Renal pelvis (tissue), 4 donors: Measurements from ENCODE around the gene CSF1. TPM values are rescaled to one million over a fixed set of nuclear protein-coding genes. Genes with fewer than 3 reads are reported as not detected.

Experiments
- DNase-seq: peaks from one replicate; pipeline ENCODE4 v3.0.0-alpha.2; 2013
- polyA plus RNA-seq, 3 donors: library from polyadenylated mRNA; unstranded; fragments of 120-200 nt; gene quantifications; one replicate each; pipeline ENCODE4 v1.2.1, GENCODE V29; 2013; ENCODE audit not compliant: insufficient read length in 3 of 3

The CSF1 gene
- polyA plus RNA-seq, 3 donors = 6.9 to 9.4 (median 8.1) TPM

DNA sequence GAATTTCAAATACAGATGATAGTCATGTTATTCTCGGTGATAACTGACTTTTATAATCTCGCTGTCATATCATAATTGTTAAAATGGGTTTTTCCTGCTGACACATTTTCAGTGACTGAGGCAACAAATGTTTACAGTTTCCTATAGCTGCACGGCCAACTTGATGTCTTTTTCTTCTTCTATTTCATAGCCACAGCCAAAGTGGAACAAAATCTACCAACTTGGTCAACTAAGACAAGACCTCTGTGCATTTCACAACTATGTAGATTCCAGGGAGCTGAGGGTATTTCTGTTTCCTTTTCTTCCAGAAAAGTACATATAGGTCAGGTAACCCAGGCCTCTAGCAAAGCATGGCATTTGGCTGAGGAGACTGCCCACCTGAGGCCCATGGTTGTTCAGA is 63.5 kb downstream of the CSF1 start:
- no peak for DNase-seq

- DNase-seq = no peak
These were observed 65.1 kb downstream of the CSF1 start for GRCh38 chr1:109975718-109976117.

GRCh38 chr1:109976762-109977161 is 66.1 kb downstream of the CSF1 start:
- no peak for DNase-seq

DNA sequence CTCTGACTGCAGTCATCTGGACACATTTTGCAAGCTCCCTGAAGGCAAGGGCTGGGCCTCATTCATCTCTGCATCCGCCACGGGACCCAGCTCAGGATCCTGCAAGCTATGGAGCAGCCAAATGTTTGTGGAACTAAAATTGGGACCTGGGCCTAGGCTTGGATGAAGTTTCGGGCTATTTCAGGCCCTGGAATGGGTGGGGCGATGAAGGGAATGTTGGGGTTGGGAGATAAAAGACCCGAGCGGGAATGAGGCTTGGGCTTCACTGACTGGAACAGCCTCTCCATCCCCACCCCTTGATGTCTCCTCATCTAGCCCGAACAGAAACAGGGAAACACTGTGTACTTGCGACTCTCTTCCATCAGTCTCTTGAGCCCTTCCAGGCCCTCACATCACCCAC is 66.6 kb downstream of the CSF1 start:
- no peak for DNase-seq

GRCh38 chr1:109977657-109978378 is 67.2 kb downstream of the CSF1 start:
- no peak for DNase-seq

DNA sequence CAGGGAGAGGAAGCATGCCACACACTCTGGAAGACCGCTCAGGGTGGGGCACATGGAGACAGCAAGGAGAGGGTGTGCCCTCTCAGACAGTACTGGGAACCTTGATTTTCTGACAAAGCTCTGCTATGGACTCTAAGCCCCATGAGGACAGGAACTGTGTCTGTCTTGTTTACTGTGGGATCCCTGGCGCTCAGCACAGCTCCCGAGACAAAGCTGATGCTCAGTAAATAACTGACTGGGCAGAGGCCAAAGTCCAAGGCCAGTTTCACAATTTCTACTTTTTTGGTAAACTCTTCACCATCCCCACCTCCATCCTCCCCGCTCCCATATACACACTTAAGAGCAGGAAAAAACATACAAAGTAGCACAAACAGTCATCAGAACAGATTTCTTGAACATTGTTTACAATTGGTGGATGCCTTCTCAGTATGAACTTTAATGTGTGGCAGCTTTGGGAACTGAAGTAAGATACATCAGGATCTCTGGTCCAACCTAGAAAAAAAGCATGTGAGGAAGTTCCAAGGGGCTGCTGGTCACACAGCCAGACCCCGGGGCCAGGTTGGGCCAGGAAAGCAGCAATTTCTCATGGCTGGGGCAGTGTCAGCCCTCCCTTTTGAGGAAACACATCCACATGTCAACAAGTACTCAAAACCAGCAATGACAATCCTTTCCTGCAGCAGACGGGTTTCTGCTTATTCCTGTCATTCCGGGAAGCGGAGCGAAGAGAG is 68.3 kb downstream of the CSF1 start:
- no peak for DNase-seq

DNA sequence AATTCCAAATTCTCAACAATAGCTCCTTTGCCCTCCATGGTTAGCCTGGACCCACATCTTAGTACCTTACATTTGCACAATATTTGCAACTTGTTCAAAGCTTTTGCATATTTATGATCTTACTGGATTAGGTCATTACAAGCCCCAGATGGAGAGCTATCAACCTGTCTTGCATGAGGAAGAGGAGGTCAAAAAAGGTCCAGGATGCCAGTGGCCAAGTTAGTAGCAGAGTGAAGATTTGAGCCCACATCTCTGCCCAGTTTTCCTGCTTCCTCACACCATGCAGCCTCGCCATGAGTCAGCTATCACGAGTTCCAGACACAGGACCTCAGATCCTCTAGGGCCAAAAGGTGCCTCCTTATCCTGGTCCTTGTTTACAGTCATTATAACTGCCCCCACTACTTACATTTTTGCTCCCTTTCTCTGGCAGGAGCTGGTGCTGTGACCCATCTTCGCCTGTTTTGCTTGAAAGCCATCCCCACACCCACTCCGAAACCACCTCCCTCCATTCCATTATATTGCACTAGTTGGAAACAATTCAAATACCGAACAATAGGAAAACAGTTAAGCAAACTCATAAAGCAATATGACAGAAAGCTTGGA is 68.9 kb downstream of the CSF1 start:
- no peak for DNase-seq

Other genes with a start within 250 kb of the CSF1 start
- 100 to 1,000 TPM; 195 to 277 (median 231) TPM for gene GSTM2, start 242.8 kb upstream of the CSF1 start, polyA plus RNA-seq
- 100 to 1,000 TPM in 2 of 3 donors, 1 to 10 TPM in 1; 2.3 to 121 (median 105) TPM for gene GSTM1, start 223.0 kb upstream of the CSF1 start, polyA plus RNA-seq
- 10 to 100 TPM; 36.5 to 72.6 (median 71.1) TPM for gene GSTM5, start 198.6 kb upstream of the CSF1 start, polyA plus RNA-seq
- 100 to 1,000 TPM; 160 to 233 (median 205) TPM for gene GSTM3, start 169.8 kb upstream of the CSF1 start, polyA plus RNA-seq
- gene EPS8L3, start 146.9 kb upstream of the CSF1 start, polyA plus RNA-seq = 1 to 10 TPM in 2 of 3 donors, under 1 TPM in 1; 0.38 to 1.6 (median 1.4) TPM
- 100 to 1,000 TPM; 103 to 119 (median 108) TPM for gene AHCYL1, start 73.9 kb downstream of the CSF1 start, polyA plus RNA-seq
- gene STRIP1, start 123.8 kb downstream of the CSF1 start, polyA plus RNA-seq = 10 to 100 TPM; 44.3 to 61.9 (median 58.6) TPM
- gene ALX3, start 159.8 kb downstream of the CSF1 start, polyA plus RNA-seq = not detected
- gene UBL4B, start 201.6 kb downstream of the CSF1 start, polyA plus RNA-seq = not detected
- gene SLC6A17, start 239.6 kb downstream of the CSF1 start, polyA plus RNA-seq = 1 to 10 TPM in 1 of 3 donors, under 1 TPM in 2; 0.41 to 1.3 (median 0.94) TPM